Fibroblast of lung (primary cell): ENCODE results near the gene GRIN3A. TPM values are rescaled to one million over a fixed set of nuclear protein-coding genes. Genes with fewer than 3 reads are reported as not detected.

Experiments used
- DNase-seq, 2 donors: peaks; one replicate each; pipeline versions ENCODE4 v3.0.0 to v3.0.0-alpha.2; 2010; ENCODE audit warnings: low read depth in 2 of 2
- H2AFZ ChIP-seq: 2 replicates; pipeline ENCODE4 v1.5.1; 2012; ENCODE audit warnings: low read length, control low read depth, inconsistent platforms
- H3K27ac ChIP-seq: 2 replicates; pipeline ENCODE4 v1.5.1; 2011; ENCODE audit warnings: low read length, control low read depth; ENCODE audit not compliant: insufficient read depth
- H3K27me3 ChIP-seq: 2 replicates; pipeline ENCODE4 v1.5.1; 2011; ENCODE audit warnings: mild to moderate bottlenecking, low read length; ENCODE audit not compliant: control insufficient read depth, insufficient read depth
- H3K36me3 ChIP-seq: 2 replicates; pipeline ENCODE4 v1.5.1; 2011; ENCODE audit warnings: low read length; ENCODE audit not compliant: control insufficient read depth, insufficient read depth
- H3K4me1 ChIP-seq: 2 replicates; pipeline ENCODE4 v1.5.1; 2011; ENCODE audit warnings: low read length; ENCODE audit not compliant: control insufficient read depth, insufficient read depth; ENCODE audit errors: extremely low read depth
- H3K4me2 ChIP-seq: 2 replicates; pipeline ENCODE4 v1.5.1; 2011; ENCODE audit warnings: low read length, control low read depth; ENCODE audit not compliant: insufficient read depth; ENCODE audit errors: extremely low read depth
- H3K4me3 ChIP-seq, 4 experiments: fragments of 200-600 bp in 1 of 4; sonication (generic) in 1 of 4; replicated peaks in 1 of 4; 2 replicates each; pipeline ENCODE4 v1.5.1; 2011 to 2016; ENCODE audit warnings: low read length in 4 of 4, low read depth in 3 of 4, mild to moderate bottlenecking in 3 of 4, control low read depth in 2 of 4, inconsistent platforms in 1 of 4, mixed read lengths in 1 of 4; ENCODE audit not compliant: insufficient read depth in 1 of 4; ENCODE audit errors: control extremely low read depth in 1 of 4
- H3K79me2 ChIP-seq: 2 replicates; pipeline ENCODE4 v1.5.1; 2012; ENCODE audit warnings: mild to moderate bottlenecking, low read length, inconsistent platforms; ENCODE audit not compliant: control insufficient read depth, insufficient read depth
- H3K9ac ChIP-seq: 2 replicates; pipeline ENCODE4 v1.5.1; 2011; ENCODE audit warnings: mild to moderate bottlenecking, low read length, control low read depth; ENCODE audit not compliant: insufficient read depth
- H3K9me3 ChIP-seq: 2 replicates; pipeline ENCODE4 v1.5.1; 2012; ENCODE audit warnings: low read depth, low read length; ENCODE audit not compliant: control insufficient read depth, insufficient read depth
- H4K20me1 ChIP-seq: 2 replicates; pipeline ENCODE4 v1.5.1; 2011; ENCODE audit warnings: low read length; ENCODE audit not compliant: control insufficient read depth, insufficient read depth; ENCODE audit errors: extremely low read depth
- EZH2 ChIP-seq: IDR thresholded peaks from 2 replicates; pipeline ENCODE4 v1.5.1; 2012; ENCODE audit warnings: low read length, control low read depth, mild to moderate bottlenecking; ENCODE audit errors: missing control alignments
- polyA plus RNA-seq, 2 donors: library from polyadenylated mRNA; depleted of rRNA in 1 of 2; stranded (reverse) in 1 of 2; unstranded in 1 of 2; fragments of >200 nt; gene quantifications; 2 replicates each; pipeline ENCODE4 v1.2.1, GENCODE V29; 2011 to 2012; ENCODE audit warnings: missing spikeins in 1 of 2
- total RNA-seq: library from RNA; depleted of rRNA; stranded (reverse); fragments of >200 nt; gene quantifications from 2 replicates; pipeline ENCODE4 v1.2.1, GENCODE V29; 2014
- TF ChIP-seq, protein P1 (sequence below), 2 donors: IDR thresholded peaks in 1 of 2; conservative IDR thresholded peaks in 1 of 2; 1 replicate in 1 of 2; 2 replicates in 1 of 2; pipeline ENCODE4 v1.5.1; 2011 to 2012; ENCODE audit warnings: low read length in 2 of 2, control low read depth in 1 of 2, inconsistent platforms in 1 of 2, low read depth in 1 of 2, mild to moderate bottlenecking in 1 of 2

GRIN3A gene
- total and polyA plus RNA-seq, 2 donors (not counting 1 experiment from before 2014, with no cell fraction given): not detected

DNA sequence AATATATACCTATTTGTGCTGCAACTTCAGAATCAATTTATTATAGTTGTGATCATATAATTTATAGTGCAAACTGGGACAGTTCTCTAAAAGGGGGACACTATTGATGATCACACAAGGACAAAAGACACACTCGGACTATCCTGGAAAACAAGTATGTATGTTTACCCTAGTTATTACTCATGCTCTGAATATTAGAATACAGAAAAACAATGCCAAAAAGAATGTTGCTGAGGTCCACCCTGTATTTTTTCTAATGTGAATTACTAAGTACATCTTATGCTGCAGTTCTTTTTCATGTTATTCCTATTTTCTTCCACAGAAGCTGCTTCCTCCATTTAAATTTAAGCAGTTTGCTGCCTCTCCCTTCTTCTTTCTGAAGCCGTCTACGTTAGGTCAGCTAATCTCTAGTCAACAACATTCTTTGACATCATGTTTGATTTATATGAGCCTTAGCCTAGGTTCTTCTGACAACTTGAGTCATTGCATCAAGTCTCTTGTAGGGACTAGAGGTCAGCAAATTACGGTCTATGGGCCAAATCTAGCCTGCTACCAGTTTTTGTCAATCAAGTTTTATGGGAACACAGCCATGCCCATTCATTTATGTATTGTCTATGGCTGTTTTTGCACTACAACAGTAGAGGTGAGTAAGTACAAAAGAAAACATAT, 103.6 kb downstream of the GRIN3A start:
- no peak overlapping the region for H3K4me2 ChIP-seq
- no peaks in the 10 kb centered on the region for H3K79me2 ChIP-seq
- no peak overlapping the region for H2AFZ ChIP-seq
- no peaks in the 10 kb centered on the region for H4K20me1 ChIP-seq
- no peak overlapping the region for H3K27ac ChIP-seq
- H3K27me3 ChIP-seq: no peaks in the 10 kb centered on the region
- no peaks in the 10 kb centered on the region for H3K4me1 ChIP-seq
- no peak for DNase-seq
- no peaks in the 10 kb centered on the region for H3K36me3 ChIP-seq
- TF ChIP-seq, protein P1, sequence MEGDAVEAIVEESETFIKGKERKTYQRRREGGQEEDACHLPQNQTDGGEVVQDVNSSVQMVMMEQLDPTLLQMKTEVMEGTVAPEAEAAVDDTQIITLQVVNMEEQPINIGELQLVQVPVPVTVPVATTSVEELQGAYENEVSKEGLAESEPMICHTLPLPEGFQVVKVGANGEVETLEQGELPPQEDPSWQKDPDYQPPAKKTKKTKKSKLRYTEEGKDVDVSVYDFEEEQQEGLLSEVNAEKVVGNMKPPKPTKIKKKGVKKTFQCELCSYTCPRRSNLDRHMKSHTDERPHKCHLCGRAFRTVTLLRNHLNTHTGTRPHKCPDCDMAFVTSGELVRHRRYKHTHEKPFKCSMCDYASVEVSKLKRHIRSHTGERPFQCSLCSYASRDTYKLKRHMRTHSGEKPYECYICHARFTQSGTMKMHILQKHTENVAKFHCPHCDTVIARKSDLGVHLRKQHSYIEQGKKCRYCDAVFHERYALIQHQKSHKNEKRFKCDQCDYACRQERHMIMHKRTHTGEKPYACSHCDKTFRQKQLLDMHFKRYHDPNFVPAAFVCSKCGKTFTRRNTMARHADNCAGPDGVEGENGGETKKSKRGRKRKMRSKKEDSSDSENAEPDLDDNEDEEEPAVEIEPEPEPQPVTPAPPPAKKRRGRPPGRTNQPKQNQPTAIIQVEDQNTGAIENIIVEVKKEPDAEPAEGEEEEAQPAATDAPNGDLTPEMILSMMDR (conservative IDR thresholded peaks at IDR 0.05 in 1 of 2, IDR thresholded peaks at IDR 0.05 in 1 of 2; ENCODE audit: low read depth in 1 of 2, low read length in 2 of 2): no peak
- TF ChIP-seq EZH2: no peak
- H3K4me3 ChIP-seq: no peak overlapping the region
- H3K9ac ChIP-seq: no peak overlapping the region
- no peaks in the 10 kb centered on the region for H3K9me3 ChIP-seq

DNA sequence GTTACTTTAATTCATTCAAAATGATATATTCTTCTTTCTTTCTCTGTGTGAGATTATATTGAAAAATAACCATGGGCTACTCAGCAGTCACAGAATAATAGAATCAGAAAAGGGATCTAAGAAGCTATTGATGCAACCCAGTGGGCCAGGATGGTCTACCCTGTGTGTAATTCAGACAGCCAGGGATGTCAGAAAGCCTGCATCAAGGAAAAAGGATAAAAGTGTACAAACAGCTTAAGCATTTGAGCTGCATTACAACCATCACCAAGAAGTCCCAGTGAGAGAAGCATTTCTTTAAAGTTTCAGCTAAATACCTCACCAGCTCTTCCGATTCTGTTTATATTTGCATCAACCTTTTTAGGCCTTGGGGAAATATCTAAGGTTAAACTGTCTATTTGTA, 105.8 kb downstream of the GRIN3A start:
- no peaks in the 10 kb centered on the region for H3K36me3 ChIP-seq
- H3K4me3 ChIP-seq: no peak overlapping the region
- H3K4me1 ChIP-seq: no peaks in the 10 kb centered on the region
- no peak overlapping the region for H3K9ac ChIP-seq
- no peak overlapping the region for H3K27ac ChIP-seq
- H3K79me2 ChIP-seq: no peaks in the 10 kb centered on the region
- no peak overlapping the region for H2AFZ ChIP-seq
- no peak overlapping the region for H3K4me2 ChIP-seq
- H3K27me3 ChIP-seq: no peaks in the 10 kb centered on the region
- DNase-seq: no peak
- no peaks in the 10 kb centered on the region for H3K9me3 ChIP-seq
- TF ChIP-seq, protein P1 (conservative IDR thresholded peaks at IDR 0.05 in 1 of 2, IDR thresholded peaks at IDR 0.05 in 1 of 2; ENCODE audit: low read depth in 1 of 2, low read length in 2 of 2): no peak
- no peaks in the 10 kb centered on the region for H4K20me1 ChIP-seq

DNA sequence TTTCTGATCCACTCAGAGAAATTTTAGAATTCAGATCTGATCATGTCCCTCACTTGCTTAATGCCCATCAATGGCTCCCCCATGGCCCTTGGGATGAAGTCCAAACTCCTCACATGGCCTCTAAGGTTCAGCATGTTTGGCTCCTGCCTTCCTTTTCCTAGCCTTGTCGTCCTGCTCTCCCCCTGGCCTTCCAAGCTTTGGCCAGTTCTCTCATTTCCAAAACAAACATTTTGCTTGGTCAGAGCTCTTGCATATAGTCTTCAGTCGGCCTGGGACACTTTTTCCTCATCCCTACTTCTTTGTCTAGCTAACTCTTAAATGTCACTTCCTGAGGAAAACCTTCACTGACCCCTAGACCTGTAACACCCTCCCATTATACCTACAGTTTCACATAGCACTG, 106.6 kb downstream of the GRIN3A start:
- H2AFZ ChIP-seq: no peak overlapping the region
- no peaks in the 10 kb centered on the region for H4K20me1 ChIP-seq
- H3K27me3 ChIP-seq: no peaks in the 10 kb centered on the region
- H3K9me3 ChIP-seq: no peaks in the 10 kb centered on the region
- DNase-seq: no peak
- no peaks in the 10 kb centered on the region for H3K4me1 ChIP-seq
- H3K79me2 ChIP-seq: no peaks in the 10 kb centered on the region
- H3K4me3 ChIP-seq: no peak overlapping the region
- no peak for TF ChIP-seq EZH2
- TF ChIP-seq, protein P1 (conservative IDR thresholded peaks at IDR 0.05 in 1 of 2, IDR thresholded peaks at IDR 0.05 in 1 of 2; ENCODE audit: low read depth in 1 of 2, low read length in 2 of 2): no peak
- H3K27ac ChIP-seq: no peak overlapping the region
- no peak overlapping the region for H3K9ac ChIP-seq
- no peaks in the 10 kb centered on the region for H3K36me3 ChIP-seq
- no peak overlapping the region for H3K4me2 ChIP-seq
